ENCODE data around the gene MAGI2. TPM values are rescaled to one million over a fixed set of nuclear protein-coding genes. Genes with fewer than 3 reads are reported as not detected.

MAGI2 gene
- total and polyA plus RNA-seq, 2 donors (not counting 3 experiments of a cell fraction or from before 2014, with no cell fraction given): 0.28 to 6.0 TPM

- no peak overlapping the region for H3K4me2 ChIP-seq (ENCODE audit: insufficient read depth, low read length)
- no peaks in the 10 kb centered on the region for H3K4me1 ChIP-seq (ENCODE audit: control insufficient read depth, extremely low read depth, insufficient read depth, low read length)
- dilution Hi-C loops (cut with MboI; ENCODE audit: extremely low pct_ligation_motif_present, low sequenced_read_pairs) (no loop called here), intact Hi-C loops (cut with micrococcal nuclease) (no loop called here)
- CTCF ChIA-PET: no interaction called here
- H3K36me3 ChIP-seq (ENCODE audit: control insufficient read depth in 2 of 2, extremely low read depth in 1 of 2, insufficient read depth in 2 of 2, low read length in 2 of 2): no peaks in the 10 kb centered on the region
- no peak overlapping the region for H2AFZ ChIP-seq (ENCODE audit: low read depth, low read length)
- POLR2A ChIA-PET: no interaction called here
- H3K79me2 ChIP-seq (ENCODE audit: control insufficient read depth, insufficient read depth, low read length): no peaks in the 10 kb centered on the region
- no peaks in the 10 kb centered on the region for H3K9me1 ChIP-seq (replicated peaks; ENCODE audit: control insufficient read depth, extremely low read depth, insufficient read depth, low read length)
- FAIRE-seq (peak; percentile 4), DNase-seq (ENCODE audit: low read depth, low spot score) (no peak)
- H3K9ac ChIP-seq (replicated peaks; ENCODE audit: extremely low read depth, insufficient read depth, low read length): no peak overlapping the region
- no peak overlapping the region for H3K27ac ChIP-seq (ENCODE audit: insufficient read depth, low read depth, low read length)
- no TSS peak for BruUV-seq (replicated peaks)
- H3K9me3 ChIP-seq (replicated peaks; ENCODE audit: control insufficient read depth, insufficient read depth, low read length): no peaks in the 10 kb centered on the region
- no peak overlapping the region for H3K4me3 ChIP-seq (replicated peaks in 1 of 3; ENCODE audit: insufficient read depth in 1 of 3, low read depth in 1 of 3, low read length in 3 of 3)
- no peaks in the 10 kb centered on the region for H3K27me3 ChIP-seq (ENCODE audit: control insufficient read depth in 2 of 2, insufficient read depth in 2 of 2, low read length in 2 of 2)
- H4K20me1 ChIP-seq (replicated peaks; ENCODE audit: control insufficient read depth, extremely low read depth, insufficient read depth, low read length): no peaks in the 10 kb centered on the region
- no peak for TF ChIP-seq EZH2 (IDR thresholded peaks at IDR 0.05; ENCODE audit: borderline replicate concordance, low read depth, low read length, severe bottlenecking)
- no peak for TF ChIP-seq FOS (IDR thresholded peaks at IDR 0.05; ENCODE audit: borderline replicate concordance, insufficient read depth, low read length)
- no peak for TF ChIP-seq MAX (IDR thresholded peaks at IDR 0.05; ENCODE audit: insufficient read depth, insufficient read length)
- no peak for TF ChIP-seq GATA2 (IDR thresholded peaks at IDR 0.05; ENCODE audit: insufficient read depth, insufficient read length, low read depth, low read length)
- no peak for TF ChIP-seq POLR2AphosphoS5 (IDR thresholded peaks at IDR 0.05; ENCODE audit: insufficient read depth, low read depth, low read length)
- no peak for TF ChIP-seq MYC (IDR thresholded peaks at IDR 0.05; ENCODE audit: low read depth, low read length)
- TF ChIP-seq CTCF (IDR thresholded peaks at IDR 0.05; ENCODE audit: extremely low read depth in 1 of 2, insufficient read depth in 1 of 2, low read depth in 1 of 2, low read length in 2 of 2): no peak
- TF ChIP-seq JUN (IDR thresholded peaks at IDR 0.05; ENCODE audit: borderline replicate concordance, insufficient read depth, insufficient read length, low read depth): no peak
- TF ChIP-seq POLR2A (IDR thresholded peaks at IDR 0.05; ENCODE audit: low read depth, low read length): no peak
Observed at GRCh38 chr7:78370936-78371335, 1082.5 kb downstream of the MAGI2 start.
